H9 (cell line): ENCODE results near the gene ZNF557. TPM values are rescaled to one million over a fixed set of nuclear protein-coding genes. Genes with fewer than 3 reads are reported as not detected.
"Not testable (repeated sequence)": the region's sequence is repeated elsewhere in the genome, so short reads cannot be mapped to it uniquely, and the experiment has no call there.

Source experiments
- DNase-seq: peaks from one replicate; pipeline ENCODE4 v3.0.0-alpha.2; 2017
- H2AFZ ChIP-seq: one replicate; pipeline ENCODE4 v1.6.1; 2013; ENCODE audit warnings: mild to moderate bottlenecking, low read length, control low read depth, moderate library complexity
- H2AK5ac ChIP-seq: 2 replicates; pipeline ENCODE4 v1.6.1; 2013; ENCODE audit warnings: low read length, control low read depth, mixed read lengths; ENCODE audit not compliant: insufficient read length
- H2BK120ac ChIP-seq: one replicate; pipeline ENCODE4 v1.6.1; 2013; ENCODE audit warnings: low read depth, mild to moderate bottlenecking, low read length, control low read depth, inconsistent platforms; ENCODE audit not compliant: poor library complexity, severe bottlenecking
- H2BK12ac ChIP-seq: 2 replicates; pipeline ENCODE4 v1.6.1; 2013; ENCODE audit warnings: low read length, control low read depth, mixed read lengths, low read depth; ENCODE audit not compliant: insufficient read length
- H2BK15ac ChIP-seq: 2 replicates; pipeline ENCODE4 v1.6.1; 2013; ENCODE audit warnings: low read depth, low read length, control low read depth
- H2BK20ac ChIP-seq: one replicate; pipeline ENCODE4 v1.6.1; 2013; ENCODE audit warnings: low read depth, mild to moderate bottlenecking, low read length, control low read depth, inconsistent platforms; ENCODE audit not compliant: poor library complexity, severe bottlenecking
- H2BK5ac ChIP-seq: 2 replicates; pipeline ENCODE4 v1.6.1; 2013; ENCODE audit warnings: low read length, control low read depth, mixed read lengths; ENCODE audit not compliant: insufficient read length
- H3K14ac ChIP-seq: 2 replicates; pipeline ENCODE4 v1.6.1; 2013; ENCODE audit warnings: low read length, control low read depth; ENCODE audit not compliant: insufficient read depth
- H3K18ac ChIP-seq: 2 replicates; pipeline ENCODE4 v1.6.1; 2013; ENCODE audit warnings: low read depth, mild to moderate bottlenecking, mixed read lengths, low read length, control low read depth; ENCODE audit not compliant: insufficient read length
- H3K23ac ChIP-seq: 2 replicates; pipeline ENCODE4 v1.6.1; 2013; ENCODE audit warnings: low read length, control low read depth, mixed read lengths, low read depth; ENCODE audit not compliant: insufficient read length
- H3K23me2 ChIP-seq: 2 replicates; pipeline ENCODE4 v1.6.1; 2013; ENCODE audit warnings: low read depth, mild to moderate bottlenecking, mixed read lengths, low read length, control low read depth; ENCODE audit not compliant: insufficient read length, poor library complexity, severe bottlenecking
- H3K27ac ChIP-seq: 2 replicates; pipeline ENCODE4 v1.5.1; 2013; ENCODE audit warnings: low read length, control low read depth, mixed read lengths, low read depth; ENCODE audit not compliant: insufficient read length
- H3K27me3 ChIP-seq: 2 replicates; pipeline ENCODE4 v1.6.1; 2013; ENCODE audit warnings: low read length, control low read depth, inconsistent platforms; ENCODE audit not compliant: insufficient read depth
- H3K4ac ChIP-seq: 2 replicates; pipeline ENCODE4 v1.6.1; 2013; ENCODE audit warnings: low read depth, mild to moderate bottlenecking, control low read depth, inconsistent platforms, low read length, moderate library complexity
- H3K4me1 ChIP-seq: 2 replicates; pipeline ENCODE4 v1.6.1; 2013; ENCODE audit warnings: low read length, control low read depth, inconsistent platforms; ENCODE audit not compliant: insufficient read depth
- H3K4me2 ChIP-seq: 2 replicates; pipeline ENCODE4 v1.6.1; 2013; ENCODE audit warnings: low read length, control low read depth, mixed read lengths; ENCODE audit not compliant: insufficient read length, insufficient read depth
- H3K56ac ChIP-seq: 2 replicates; pipeline ENCODE4 v1.6.1; 2013; ENCODE audit warnings: low read depth, mild to moderate bottlenecking, mixed read lengths, low read length, control low read depth; ENCODE audit not compliant: insufficient read length
- H3K79me1 ChIP-seq: 2 replicates; pipeline ENCODE4 v1.6.1; 2013; ENCODE audit warnings: low read depth, mild to moderate bottlenecking, moderate library complexity, low read length, control low read depth, inconsistent platforms; ENCODE audit not compliant: insufficient read depth, poor library complexity, severe bottlenecking
- H3K79me2 ChIP-seq: 2 replicates; pipeline ENCODE4 v1.6.1; 2013; ENCODE audit warnings: low read length, control low read depth, inconsistent platforms; ENCODE audit not compliant: insufficient read depth
- H3K9ac ChIP-seq: 2 replicates; pipeline ENCODE4 v1.6.1; 2013; ENCODE audit warnings: low read length, control low read depth, mixed read lengths; ENCODE audit not compliant: insufficient read length; ENCODE audit errors: extremely low read depth
- H3K9me3 ChIP-seq: one replicate; pipeline ENCODE4 v1.6.1; 2013; ENCODE audit warnings: low read depth, low read length, inconsistent platforms; ENCODE audit not compliant: control insufficient read depth
- H3T11ph ChIP-seq: one replicate; pipeline ENCODE4 v1.6.1; 2013; ENCODE audit warnings: mild to moderate bottlenecking, low read length, control low read depth, inconsistent platforms
- H4K20me1 ChIP-seq: one replicate; pipeline ENCODE4 v1.6.1; 2013; ENCODE audit not compliant: control insufficient read depth, insufficient read length, insufficient read depth
- H4K5ac ChIP-seq: 2 replicates; pipeline ENCODE4 v1.6.1; 2013; ENCODE audit warnings: low read depth, mild to moderate bottlenecking, mixed read lengths, low read length, control low read depth; ENCODE audit not compliant: insufficient read length
- H4K8ac ChIP-seq: replicated peaks from 2 replicates; pipeline ENCODE4 v1.6.1; 2013; ENCODE audit warnings: low read length, control low read depth, mixed read lengths, low read depth; ENCODE audit not compliant: insufficient read length
- H4K91ac ChIP-seq: 2 replicates; pipeline ENCODE4 v1.6.1; 2013; ENCODE audit warnings: low read depth, mild to moderate bottlenecking, moderate library complexity, mixed read lengths, low read length, control low read depth; ENCODE audit not compliant: insufficient read length
- H3K27ac Mint-ChIP-seq, 3 experiments: 2 replicates in 2 of 3; 3 replicates in 1 of 3; pipeline ENCODE4 v1.8.0; 2020 to 2021; ENCODE audit warnings: mixed read lengths in 3 of 3, mild to moderate bottlenecking in 1 of 3, moderate library complexity in 1 of 3
- H3K27me3 Mint-ChIP-seq: 2 replicates; pipeline ENCODE4 v1.8.0; 2021; ENCODE audit warnings: low read depth, mild to moderate bottlenecking, moderate library complexity, mixed read lengths
- H3K36me3 Mint-ChIP-seq, 3 experiments: 2 replicates in 2 of 3; 3 replicates in 1 of 3; pipeline ENCODE4 v1.8.0; 2020 to 2021; ENCODE audit warnings: low read depth in 3 of 3, mixed read lengths in 3 of 3; ENCODE audit not compliant: insufficient read depth in 1 of 3
- H3K4me1 Mint-ChIP-seq, 2 experiments: 2 replicates each; pipeline ENCODE4 v1.8.0; 2020; ENCODE audit warnings: mixed read lengths in 2 of 2
- H3K4me3 Mint-ChIP-seq, 2 experiments: 2 replicates in 1 of 2; 3 replicates in 1 of 2; pipeline ENCODE4 v1.8.0; 2020 to 2021; ENCODE audit warnings: mild to moderate bottlenecking in 2 of 2, mixed read lengths in 2 of 2, moderate library complexity in 1 of 2
- H3K9me3 Mint-ChIP-seq, 2 experiments: 2 replicates in 1 of 2; 3 replicates in 1 of 2; pipeline ENCODE4 v1.8.0; 2020; ENCODE audit warnings: mild to moderate bottlenecking in 2 of 2, mixed read lengths in 2 of 2, moderate library complexity in 1 of 2
- WGBS: extraction: QIAGEN DNeasy Blood & Tissue Kit; methylation state at CpG from one replicate; pipeline ENCODE4 v1.1.7; 2013; ENCODE audit warnings: missing lambda C conversion rate, low lambda C conversion rate, mixed read lengths; ENCODE audit not compliant: insufficient read length; ENCODE audit errors: extremely low coverage; 5-methylcytosine and 5-hydroxymethylcytosine counted together
- total RNA-seq: library from RNA; stranded (reverse); gene quantifications from 2 replicates; pipeline ENCODE4 v1.2.1, GENCODE V29; 2021

The ZNF557 gene
- total RNA-seq, 1 experiment from 2014 or later, result 12.2 TPM

- H3K36me3 Mint-ChIP-seq, H3K23ac ChIP-seq, H3K4ac ChIP-seq, H4K20me1 ChIP-seq, H3K9me3 Mint-ChIP-seq, H3K4me2 ChIP-seq, H3K27ac ChIP-seq, H4K5ac ChIP-seq, H3K18ac ChIP-seq, H4K8ac ChIP-seq, H3K27me3 ChIP-seq, H2BK5ac ChIP-seq, H3K79me2 ChIP-seq, H3T11ph ChIP-seq, H3K27me3 Mint-ChIP-seq, H3K23me2 ChIP-seq, H3K79me1 ChIP-seq, H3K14ac ChIP-seq, H3K4me3 Mint-ChIP-seq, H3K9me3 ChIP-seq, DNase-seq, H3K4me1 Mint-ChIP-seq, H3K9ac ChIP-seq, H2BK12ac ChIP-seq, H2AK5ac ChIP-seq, H3K56ac ChIP-seq, H4K91ac ChIP-seq, H2AFZ ChIP-seq, H2BK15ac ChIP-seq, H2BK120ac ChIP-seq, H3K4me1 ChIP-seq, H2BK20ac ChIP-seq, H3K27ac Mint-ChIP-seq: not testable (repeated sequence)
- WGBS, result no CpG with 5 or more reads among the region's 8 CpGs
These were observed 10.9 kb upstream of the ZNF557 start, which contains the start of gene MBD3L3 for GRCh38 chr19:7058576-7058975. MBD3L3 (minus strand) TSS chr19:7058676; CDS start chr19:7058605, 71 bp downstream.

GRCh38 chr19:7059977-7060376 lies 9.5 kb upstream of the ZNF557 start:
- not testable (repeated sequence) for H2BK120ac ChIP-seq, H3T11ph ChIP-seq, H3K9me3 ChIP-seq, H3K36me3 Mint-ChIP-seq, H3K79me2 ChIP-seq, H3K4ac ChIP-seq, H2BK20ac ChIP-seq, H4K5ac ChIP-seq, H3K4me1 Mint-ChIP-seq, H2AFZ ChIP-seq, H2BK15ac ChIP-seq, H2BK5ac ChIP-seq, H3K23ac ChIP-seq, H3K27ac Mint-ChIP-seq, H4K8ac ChIP-seq, H4K20me1 ChIP-seq, DNase-seq, H3K27ac ChIP-seq, H3K27me3 ChIP-seq, H3K4me2 ChIP-seq, H4K91ac ChIP-seq, H3K9ac ChIP-seq, H3K4me3 Mint-ChIP-seq, H3K79me1 ChIP-seq, H3K23me2 ChIP-seq, H2AK5ac ChIP-seq, H3K4me1 ChIP-seq, H3K14ac ChIP-seq, H2BK12ac ChIP-seq, H3K27me3 Mint-ChIP-seq, H3K56ac ChIP-seq, H3K18ac ChIP-seq
- H3K9me3 Mint-ChIP-seq, result peaks cover 13 to 18% of the 10 kb centered on the region in 2 experiments
- no CpG with 5 or more reads among the region's 2 CpGs for WGBS
